GM04503 (cell line): ENCODE measurements around the gene ZNF417.
"Not testable (repeated sequence)": the region's sequence is repeated elsewhere in the genome, so short reads cannot be mapped to it uniquely, and the experiment has no call there.

Source experiments
- DNase-seq: peaks from one replicate; pipeline ENCODE4 v3.0.0-alpha.2; 2012; ENCODE audit warnings: low read depth

ZNF417 gene

DNA sequence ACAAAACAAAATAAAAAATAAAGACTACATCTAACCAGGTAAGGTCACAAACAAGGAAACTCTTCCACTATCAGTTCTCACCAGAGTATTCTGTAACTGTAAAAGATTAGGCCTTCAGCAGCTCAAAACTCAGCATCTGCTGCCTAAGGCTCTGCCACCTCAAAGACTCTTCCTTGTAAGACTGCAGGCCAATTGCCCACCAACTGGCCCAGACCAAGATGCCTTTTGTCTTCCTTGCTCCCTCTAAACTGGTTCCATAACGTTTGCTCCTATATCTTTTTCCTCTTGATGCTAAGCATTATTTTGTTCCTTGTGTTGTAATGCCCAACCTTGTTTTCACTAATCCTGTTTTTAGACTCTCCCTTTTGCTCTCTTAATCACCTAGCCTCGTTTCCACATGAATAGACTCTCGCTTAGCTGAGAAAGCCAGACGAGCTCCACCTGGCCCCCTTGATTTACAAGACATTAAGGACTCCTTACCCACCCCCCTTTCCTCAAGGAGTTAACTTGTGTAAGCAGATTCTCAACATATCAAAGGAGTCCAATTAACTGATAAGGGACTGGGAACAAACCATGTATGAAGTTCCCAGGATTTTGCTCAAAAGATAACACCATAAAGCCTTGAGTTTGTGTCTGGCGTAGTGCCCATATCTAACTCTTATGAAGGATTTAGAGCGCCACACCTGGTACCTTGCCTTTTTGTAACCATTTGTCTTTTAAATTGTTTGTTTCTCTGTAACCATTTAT lies 29.0 kb downstream of the ZNF417 start:
- no peak for DNase-seq

DNA sequence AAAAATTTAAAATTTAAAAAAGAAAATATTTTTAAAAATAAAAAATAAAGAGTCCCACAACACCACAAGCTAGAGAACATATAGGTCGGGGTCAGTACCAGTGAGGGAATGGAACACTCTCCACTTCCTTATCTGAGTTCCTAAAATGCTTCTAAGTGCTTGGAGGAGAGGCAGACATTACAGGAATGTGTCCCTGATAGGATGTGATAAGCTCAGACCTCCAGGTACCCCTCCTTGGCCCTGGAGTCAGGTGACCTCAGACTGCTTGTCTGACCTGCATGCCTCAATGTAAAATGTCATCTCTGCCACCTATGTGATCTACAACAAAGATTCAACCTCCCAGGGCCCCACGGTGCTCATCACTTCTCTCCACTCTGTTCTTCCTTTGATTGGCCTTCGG lies 30.3 kb downstream of the ZNF417 start:
- DNase-seq = no peak

DNA sequence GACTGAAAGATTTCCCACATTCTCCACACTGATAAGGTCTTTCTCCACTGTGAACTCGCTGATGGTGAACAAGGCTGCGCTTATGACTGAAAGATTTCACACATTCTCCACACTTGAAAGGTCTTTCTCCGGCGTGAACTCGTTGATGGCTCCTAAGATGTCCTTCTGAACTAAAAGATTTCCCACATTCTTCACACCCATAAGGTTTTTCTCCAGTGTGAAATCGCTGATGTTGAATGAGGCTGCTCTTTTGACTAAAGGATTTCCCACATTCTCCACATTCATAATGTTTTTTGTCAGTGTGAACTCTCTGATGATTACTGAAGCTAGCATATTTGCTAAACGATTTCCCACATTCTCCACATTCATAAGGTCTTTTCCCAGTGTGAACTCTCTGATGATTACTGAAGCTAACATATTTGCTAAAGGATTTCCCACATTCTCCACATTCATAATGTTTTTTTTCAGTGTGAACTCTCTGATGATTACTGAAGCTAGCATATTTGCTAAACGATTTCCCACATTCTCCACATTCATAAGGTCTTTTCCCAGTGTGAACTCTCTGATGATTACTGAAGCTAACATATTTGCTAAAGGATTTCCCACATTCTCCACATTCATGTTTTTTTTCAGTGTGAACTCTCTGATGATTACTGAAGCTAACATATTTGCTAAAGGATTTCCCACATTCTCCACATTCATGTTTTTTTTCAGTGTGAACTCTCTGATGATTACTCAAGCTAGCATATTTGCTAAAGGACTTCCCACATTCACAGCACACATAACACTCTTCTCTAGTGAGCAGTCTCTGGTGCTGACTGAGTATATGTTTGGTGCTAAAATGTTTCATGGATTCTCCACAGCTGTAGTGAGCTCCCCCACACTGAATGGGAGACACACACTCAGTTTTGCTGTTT lies 42.3 kb downstream of the ZNF417 start:
- not testable (repeated sequence) for DNase-seq

- DNase-seq = no peak
These were observed 43.9 kb downstream of the ZNF417 start for GRCh38 chr19:57872450-57872849.

- no peak for DNase-seq
These were observed 46.2 kb downstream of the ZNF417 start for GRCh38 chr19:57870225-57870624.

GRCh38 chr19:57869655-57870054 lies 46.7 kb downstream of the ZNF417 start:
- not testable (repeated sequence) for DNase-seq

DNA sequence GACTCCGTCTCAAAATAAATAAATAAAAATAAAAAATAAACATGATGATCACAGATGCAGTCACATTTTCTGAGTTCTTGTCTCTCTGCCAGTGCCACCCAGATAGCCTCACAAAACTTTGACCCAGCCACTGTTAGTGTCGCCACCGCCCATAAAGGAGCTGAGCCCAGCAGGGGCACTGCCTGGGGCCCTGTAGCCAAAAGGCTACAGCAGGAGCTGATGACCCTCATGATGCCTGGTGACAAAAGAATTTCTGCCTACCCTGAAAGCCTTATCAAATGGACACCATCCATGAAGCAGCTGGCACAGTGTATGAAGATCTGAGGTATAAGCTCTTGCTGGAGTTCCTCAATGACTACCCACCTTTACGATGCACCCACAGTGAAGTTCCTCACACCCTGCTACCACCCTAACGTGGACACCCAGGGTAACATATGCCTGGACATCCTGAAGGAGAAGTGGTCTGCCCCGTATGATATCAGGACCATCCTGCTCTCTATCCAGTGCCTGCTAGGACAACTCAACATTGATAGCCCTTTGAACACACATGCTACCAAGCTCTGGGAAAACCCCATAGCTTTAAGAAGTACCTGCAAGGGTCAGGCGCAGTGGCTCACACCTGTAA lies 48.4 kb downstream of the ZNF417 start:
- DNase-seq = no peak
